Measurements from ENCODE around the gene ERI2.

- TF ChIP-seq CTCF (IDR thresholded peaks at IDR 0.05) (no peak), POLR2A (IDR thresholded peaks at IDR 0.05) (no peak)
Measured at GRCh38 chr16:20803192-20803560, 3.1 kb downstream of the ERI2 start.

All from lower leg skin (tissue), 3 donors.